ENCODE results near the gene EIF4EBP3. TPM values are rescaled to one million over a fixed set of nuclear protein-coding genes. Genes with fewer than 3 reads are reported as not detected.
"Not testable (repeated sequence)": the region's sequence is repeated elsewhere in the genome, so short reads cannot be mapped to it uniquely, and the experiment has no call there.

EIF4EBP3 gene
- total and polyA plus RNA-seq, 2 donors (not counting 3 experiments of a cell fraction or from before 2014, with no cell fraction given), result 3.7 to 7.6 TPM

- DNase-seq (ENCODE audit: low read depth, low spot score), result peak; percentile 17
- H3K27me3 ChIP-seq (ENCODE audit: control insufficient read depth in 2 of 2, insufficient read depth in 2 of 2, low read length in 2 of 2), result no peaks in the 10 kb centered on the region
- H3K27ac ChIP-seq (ENCODE audit: insufficient read depth, low read depth, low read length), result no peak overlapping the region
- H3K9me3 ChIP-seq (replicated peaks; ENCODE audit: control insufficient read depth, insufficient read depth, low read length), result no peaks in the 10 kb centered on the region
- no peaks in the 10 kb centered on the region for H3K9me1 ChIP-seq (replicated peaks; ENCODE audit: control insufficient read depth, extremely low read depth, insufficient read depth, low read length)
- H3K4me2 ChIP-seq (ENCODE audit: insufficient read depth, low read length), result no peak overlapping the region
- dilution Hi-C loops (cut with MboI; ENCODE audit: extremely low pct_ligation_motif_present, low sequenced_read_pairs), result no loop called here
- H4K20me1 ChIP-seq (replicated peaks; ENCODE audit: control insufficient read depth, extremely low read depth, insufficient read depth, low read length), result no peaks in the 10 kb centered on the region
- no TSS peak for BruUV-seq (replicated peaks)
- H2AFZ ChIP-seq (ENCODE audit: low read depth, low read length), result peak overlapping the region; percentile 27
- TF ChIP-seq POLR2AphosphoS5 (IDR thresholded peaks at IDR 0.05; ENCODE audit: insufficient read depth, low read depth, low read length) (no peak), EZH2 (IDR thresholded peaks at IDR 0.05; ENCODE audit: borderline replicate concordance, low read depth, low read length, severe bottlenecking) (no peak), POLR2A (IDR thresholded peaks at IDR 0.05; ENCODE audit: low read depth, low read length) (no peak), GATA2 (IDR thresholded peaks at IDR 0.05; ENCODE audit: insufficient read depth, insufficient read length, low read depth, low read length) (no peak), MAX (IDR thresholded peaks at IDR 0.05; ENCODE audit: insufficient read depth, insufficient read length) (no peak), JUN (IDR thresholded peaks at IDR 0.05; ENCODE audit: borderline replicate concordance, insufficient read depth, insufficient read length, low read depth) (peak; percentile 13), MYC (IDR thresholded peaks at IDR 0.05; ENCODE audit: low read depth, low read length) (no peak), FOS (IDR thresholded peaks at IDR 0.05; ENCODE audit: borderline replicate concordance, insufficient read depth, low read length) (peak; percentile 69)
- TF ChIP-seq, protein P1, sequence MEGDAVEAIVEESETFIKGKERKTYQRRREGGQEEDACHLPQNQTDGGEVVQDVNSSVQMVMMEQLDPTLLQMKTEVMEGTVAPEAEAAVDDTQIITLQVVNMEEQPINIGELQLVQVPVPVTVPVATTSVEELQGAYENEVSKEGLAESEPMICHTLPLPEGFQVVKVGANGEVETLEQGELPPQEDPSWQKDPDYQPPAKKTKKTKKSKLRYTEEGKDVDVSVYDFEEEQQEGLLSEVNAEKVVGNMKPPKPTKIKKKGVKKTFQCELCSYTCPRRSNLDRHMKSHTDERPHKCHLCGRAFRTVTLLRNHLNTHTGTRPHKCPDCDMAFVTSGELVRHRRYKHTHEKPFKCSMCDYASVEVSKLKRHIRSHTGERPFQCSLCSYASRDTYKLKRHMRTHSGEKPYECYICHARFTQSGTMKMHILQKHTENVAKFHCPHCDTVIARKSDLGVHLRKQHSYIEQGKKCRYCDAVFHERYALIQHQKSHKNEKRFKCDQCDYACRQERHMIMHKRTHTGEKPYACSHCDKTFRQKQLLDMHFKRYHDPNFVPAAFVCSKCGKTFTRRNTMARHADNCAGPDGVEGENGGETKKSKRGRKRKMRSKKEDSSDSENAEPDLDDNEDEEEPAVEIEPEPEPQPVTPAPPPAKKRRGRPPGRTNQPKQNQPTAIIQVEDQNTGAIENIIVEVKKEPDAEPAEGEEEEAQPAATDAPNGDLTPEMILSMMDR (IDR thresholded peaks at IDR 0.05; ENCODE audit: extremely low read depth in 1 of 2, insufficient read depth in 1 of 2, low read depth in 1 of 2, low read length in 2 of 2), result no peak
- H3K4me1 ChIP-seq (ENCODE audit: control insufficient read depth, extremely low read depth, insufficient read depth, low read length), result peaks cover 23% of the 10 kb centered on the region
- intact Hi-C loops (cut with micrococcal nuclease), result no loop called here
- FAIRE-seq, result peak; percentile 62
- no peak overlapping the region for H3K4me3 ChIP-seq (replicated peaks in 1 of 3; ENCODE audit: insufficient read depth in 1 of 3, low read depth in 1 of 3, low read length in 3 of 3)
- no peak overlapping the region for H3K9ac ChIP-seq (replicated peaks; ENCODE audit: extremely low read depth, insufficient read depth, low read length)
- ChIA-PET CTCF (no interaction called here), POLR2A (no interaction called here)
- no peaks in the 10 kb centered on the region for H3K36me3 ChIP-seq (ENCODE audit: control insufficient read depth in 2 of 2, extremely low read depth in 1 of 2, insufficient read depth in 2 of 2, low read length in 2 of 2)
- H3K79me2 ChIP-seq (ENCODE audit: control insufficient read depth, insufficient read depth, low read length), result no peaks in the 10 kb centered on the region
These were observed 44.4 kb downstream of the EIF4EBP3 start for GRCh38 chr5:140591747-140592372.

DNA sequence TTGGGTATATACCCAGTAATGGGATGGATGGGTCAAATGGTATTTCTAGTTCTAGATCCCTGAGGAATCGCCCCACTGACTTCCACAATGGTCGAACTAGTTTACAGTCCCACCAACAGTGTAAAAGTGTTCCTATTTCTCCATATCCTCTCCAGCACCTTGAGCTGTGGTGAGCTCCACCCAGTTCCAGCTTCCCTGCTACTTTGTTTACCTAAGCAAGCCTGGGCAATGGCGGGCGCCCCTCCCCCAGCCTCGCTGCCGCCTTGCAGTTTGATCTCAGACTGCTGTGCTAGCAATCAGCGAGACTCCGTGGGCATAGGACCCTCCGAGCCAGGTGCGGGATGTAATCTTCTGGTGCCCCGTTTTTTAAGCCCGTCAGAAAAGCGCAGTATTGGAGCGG lies 45.6 kb downstream of the EIF4EBP3 start:
- intact Hi-C loops (cut with micrococcal nuclease); BruUV-seq (replicated peaks); H2AFZ ChIP-seq (ENCODE audit: low read depth, low read length); H3K27ac ChIP-seq (ENCODE audit: insufficient read depth, low read depth, low read length); dilution Hi-C loops (cut with MboI; ENCODE audit: extremely low pct_ligation_motif_present, low sequenced_read_pairs); H3K9me3 ChIP-seq (replicated peaks; ENCODE audit: control insufficient read depth, insufficient read depth, low read length); H4K20me1 ChIP-seq (replicated peaks; ENCODE audit: control insufficient read depth, extremely low read depth, insufficient read depth, low read length); DNase-seq (ENCODE audit: low read depth, low spot score); H3K79me2 ChIP-seq (ENCODE audit: control insufficient read depth, insufficient read depth, low read length); H3K4me2 ChIP-seq (ENCODE audit: insufficient read depth, low read length); H3K4me3 ChIP-seq (replicated peaks in 1 of 3; ENCODE audit: insufficient read depth in 1 of 3, low read depth in 1 of 3, low read length in 3 of 3); H3K27me3 ChIP-seq (ENCODE audit: control insufficient read depth in 2 of 2, insufficient read depth in 2 of 2, low read length in 2 of 2); H3K9ac ChIP-seq (replicated peaks; ENCODE audit: extremely low read depth, insufficient read depth, low read length); FAIRE-seq; H3K36me3 ChIP-seq (ENCODE audit: control insufficient read depth in 2 of 2, extremely low read depth in 1 of 2, insufficient read depth in 2 of 2, low read length in 2 of 2); CTCF ChIA-PET; H3K9me1 ChIP-seq (replicated peaks; ENCODE audit: control insufficient read depth, extremely low read depth, insufficient read depth, low read length); POLR2A ChIA-PET: not testable (repeated sequence)
- H3K4me1 ChIP-seq (ENCODE audit: control insufficient read depth, extremely low read depth, insufficient read depth, low read length), result peaks cover 23% of the 10 kb centered on the region

All from endothelial cell of umbilical vein (primary cell).